ENCODE results near the gene SELENOK. TPM values are rescaled to one million over a fixed set of nuclear protein-coding genes. Genes with fewer than 3 reads are reported as not detected.

Gene SELENOK
- total RNA-seq, 1 experiment from 2014 or later = 64.7 TPM

DNA sequence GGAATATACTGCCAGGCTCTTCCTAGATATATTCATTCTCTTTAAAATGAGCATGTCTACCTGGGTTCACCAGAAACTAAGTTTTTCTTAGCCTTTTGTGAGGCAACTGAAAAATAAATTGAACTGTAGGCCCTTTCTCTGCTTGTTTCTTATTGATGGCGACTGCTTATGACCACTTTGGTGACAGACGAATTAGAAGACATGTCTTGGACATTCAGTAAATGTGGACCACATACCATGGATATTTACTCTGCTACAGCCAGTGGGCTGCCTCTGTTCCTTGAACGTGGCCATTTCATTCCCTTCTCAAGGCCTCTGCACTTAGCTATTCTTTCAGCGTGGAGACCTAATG, 603 bp upstream of the SELENOK start:
- H3K4me1 ChIP-seq (ENCODE audit: low read length) = peaks cover 31% of the 10 kb centered on the region
- H4K20me1 ChIP-seq (ENCODE audit: insufficient read depth, low read depth, low read length) = no peaks in the 10 kb centered on the region; the same call in 1 of the 2 replicates
- peak overlapping the region; percentile 70 for H3K27ac ChIP-seq (ENCODE audit: low read length)
- H3K4me2 ChIP-seq (ENCODE audit: low read depth, low read length, poor library complexity, severe bottlenecking) = peak overlapping the region; percentile 89
- DNase-seq = no peak
- no peaks in the 10 kb centered on the region for H3K27me3 ChIP-seq (ENCODE audit: low read length)
- H3K9ac ChIP-seq (ENCODE audit: low read length) = peak overlapping the region; percentile 74
- no peaks in the 10 kb centered on the region for H3K9me2 ChIP-seq (replicated peaks; ENCODE audit: insufficient read depth, low read length)
- H3K36me3 ChIP-seq (ENCODE audit: insufficient read depth, low read length) = peaks cover 16% of the 10 kb centered on the region; the same call in 1 of the 2 replicates
- peak overlapping the region; percentile 93 for H3K4me3 ChIP-seq (ENCODE audit: low read length)
- H3K9me3 ChIP-seq (ENCODE audit: low read length) = no peaks in the 10 kb centered on the region
- H3K79me2 ChIP-seq (ENCODE audit: low read length) = peaks cover 43% of the 10 kb centered on the region
- peak overlapping the region; percentile 67; the same call in 1 of the 2 replicates for H2AFZ ChIP-seq (ENCODE audit: low read length)

DNA sequence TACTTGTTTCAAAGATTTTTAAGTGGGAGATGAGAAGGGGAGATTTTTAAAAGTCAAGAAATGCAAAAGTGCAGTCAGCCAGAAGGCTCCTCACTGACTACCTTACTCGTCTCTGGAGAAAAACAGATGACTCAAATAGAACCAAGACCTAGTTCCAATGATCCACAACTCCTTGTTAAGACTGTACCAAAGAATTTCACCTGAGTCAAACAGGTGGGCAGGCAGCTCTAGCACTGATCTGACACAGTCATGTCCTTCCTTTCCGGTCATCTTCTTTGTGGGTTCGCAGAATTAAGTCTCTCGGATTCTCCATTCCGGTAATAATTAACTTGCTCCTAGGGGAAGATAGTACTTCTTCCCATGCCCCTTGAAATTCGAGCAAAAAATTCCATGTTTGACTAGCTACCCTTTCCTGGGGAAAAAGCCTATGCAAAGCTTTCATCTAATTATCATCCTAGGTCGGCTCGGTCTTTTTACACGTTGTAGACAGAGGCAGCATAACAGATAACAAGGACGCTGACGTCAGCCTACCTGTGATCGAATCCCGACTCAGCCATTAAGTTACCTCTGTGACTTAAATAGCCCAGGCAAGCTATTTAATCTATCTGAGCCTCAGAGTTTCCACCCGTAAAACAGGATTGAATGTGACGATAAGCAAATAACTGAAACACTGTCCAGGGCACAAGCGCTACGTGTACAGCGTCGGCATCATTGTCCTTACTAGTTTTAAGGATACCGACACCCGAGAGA, 758 bp downstream of the SELENOK start:
- Histone ChIP-seq H3K9me3 (ENCODE audit: low read length) (no peaks in the 10 kb centered on the region), H4K20me1 (ENCODE audit: insufficient read depth, low read depth, low read length) (no peaks in the 10 kb centered on the region; the same call in 1 of the 2 replicates), H3K27ac (ENCODE audit: low read length) (no peak overlapping the region), H3K9ac (ENCODE audit: low read length) (peak overlapping the region; percentile 87), H3K4me2 (ENCODE audit: low read depth, low read length, poor library complexity, severe bottlenecking) (peak overlapping the region; percentile 72), H3K36me3 (ENCODE audit: insufficient read depth, low read length) (peaks cover 24% of the 10 kb centered on the region; the same call in 1 of the 2 replicates), H3K27me3 (ENCODE audit: low read length) (no peaks in the 10 kb centered on the region), H2AFZ (ENCODE audit: low read length) (peak overlapping the region; percentile 43; the same call in 1 of the 2 replicates), H3K79me2 (ENCODE audit: low read length) (peaks cover 46% of the 10 kb centered on the region), H3K4me3 (ENCODE audit: low read length) (peak overlapping the region; percentile 93), H3K9me2 (replicated peaks; ENCODE audit: insufficient read depth, low read length) (no peaks in the 10 kb centered on the region), H3K4me1 (ENCODE audit: low read length) (peaks cover 31% of the 10 kb centered on the region)
- peak; percentile 67 for DNase-seq

DNA sequence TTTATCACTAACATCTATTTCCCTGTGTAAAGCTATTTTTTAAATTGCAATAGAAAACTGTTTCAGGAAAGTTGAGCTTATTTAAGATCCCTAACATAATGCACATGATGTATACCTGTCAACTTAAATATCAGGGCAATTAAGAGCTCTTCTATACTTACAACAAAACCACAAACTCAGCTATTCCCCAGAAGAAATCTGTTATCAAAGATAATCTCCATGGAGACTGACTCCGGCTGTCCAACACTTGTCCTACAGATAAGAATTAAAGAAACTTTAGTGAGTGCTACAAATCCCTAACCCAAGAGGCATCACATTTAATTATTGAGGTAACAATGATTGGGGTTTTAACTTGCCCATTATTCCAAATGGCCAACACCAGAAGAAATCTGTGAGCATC, 3.4 kb downstream of the SELENOK start:
- Histone ChIP-seq H2AFZ (ENCODE audit: low read length) (no peak overlapping the region), H3K79me2 (ENCODE audit: low read length) (peaks cover 46% of the 10 kb centered on the region), H4K20me1 (ENCODE audit: insufficient read depth, low read depth, low read length) (no peaks in the 10 kb centered on the region; the same call in 1 of the 2 replicates), H3K9me2 (replicated peaks; ENCODE audit: insufficient read depth, low read length) (no peaks in the 10 kb centered on the region), H3K4me3 (ENCODE audit: low read length) (no peak overlapping the region), H3K9ac (ENCODE audit: low read length) (no peak overlapping the region), H3K36me3 (ENCODE audit: insufficient read depth, low read length) (peaks cover 28% of the 10 kb centered on the region; the same call in 1 of the 2 replicates), H3K27me3 (ENCODE audit: low read length) (no peaks in the 10 kb centered on the region), H3K4me2 (ENCODE audit: low read depth, low read length, poor library complexity, severe bottlenecking) (no peak overlapping the region), H3K4me1 (ENCODE audit: low read length) (peaks cover 31% of the 10 kb centered on the region), H3K9me3 (ENCODE audit: low read length) (no peaks in the 10 kb centered on the region), H3K27ac (ENCODE audit: low read length) (no peak overlapping the region)
- no peak for DNase-seq

DNA sequence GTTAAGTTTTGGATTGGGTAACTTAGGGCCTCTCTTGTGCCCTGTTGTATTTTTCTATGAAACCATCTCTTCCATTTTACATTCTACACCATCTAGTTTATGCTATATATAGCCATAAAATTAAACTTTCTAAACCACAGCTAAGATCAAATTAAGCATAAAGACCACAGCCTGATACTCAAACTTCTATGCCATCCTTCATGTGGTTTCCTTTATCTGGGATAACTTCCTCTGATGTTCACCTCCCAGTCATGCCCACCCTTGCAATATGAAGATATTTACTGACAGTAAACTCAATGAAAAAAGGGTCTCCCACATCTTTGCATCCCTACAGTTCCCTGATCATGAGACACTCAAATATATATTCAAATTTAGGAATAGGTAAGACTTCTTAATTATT, 4.2 kb downstream of the SELENOK start:
- no peaks in the 10 kb centered on the region for H3K27me3 ChIP-seq (ENCODE audit: low read length)
- peaks cover 24% of the 10 kb centered on the region for H3K4me1 ChIP-seq (ENCODE audit: low read length)
- no peak overlapping the region for H3K27ac ChIP-seq (ENCODE audit: low read length)
- H3K4me2 ChIP-seq (ENCODE audit: low read depth, low read length, poor library complexity, severe bottlenecking) = no peak overlapping the region
- no peaks in the 10 kb centered on the region for H3K9me3 ChIP-seq (ENCODE audit: low read length)
- H3K4me3 ChIP-seq (ENCODE audit: low read length) = no peak overlapping the region
- peaks cover 46% of the 10 kb centered on the region for H3K79me2 ChIP-seq (ENCODE audit: low read length)
- H3K9ac ChIP-seq (ENCODE audit: low read length) = no peak overlapping the region
- no peak for DNase-seq
- H3K36me3 ChIP-seq (ENCODE audit: insufficient read depth, low read length) = peaks cover 28% of the 10 kb centered on the region; the same call in 1 of the 2 replicates
- H3K9me2 ChIP-seq (replicated peaks; ENCODE audit: insufficient read depth, low read length) = no peaks in the 10 kb centered on the region
- no peaks in the 10 kb centered on the region; the same call in 1 of the 2 replicates for H4K20me1 ChIP-seq (ENCODE audit: insufficient read depth, low read depth, low read length)
- H2AFZ ChIP-seq (ENCODE audit: low read length) = no peak overlapping the region

DNA sequence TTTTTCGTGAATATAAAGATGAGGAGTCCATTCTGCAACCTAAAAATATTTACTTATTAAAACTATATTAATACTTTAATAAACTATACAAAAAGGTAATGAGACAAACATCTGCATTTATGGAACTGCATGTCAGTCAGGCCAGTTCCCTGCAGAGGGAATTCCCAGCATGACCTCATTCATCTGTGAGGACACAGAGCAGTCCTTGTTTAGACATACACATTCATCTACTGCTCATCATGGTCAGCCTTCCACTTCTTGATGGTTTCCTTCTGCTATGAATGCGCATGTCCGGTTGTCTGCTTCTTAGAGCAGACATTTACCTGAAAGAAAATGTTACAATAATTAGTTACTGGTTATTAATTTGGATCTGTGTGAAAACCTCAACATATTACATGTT, 6.4 kb downstream of the SELENOK start:
- Histone ChIP-seq H3K27me3 (ENCODE audit: low read length) (no peaks in the 10 kb centered on the region), H3K27ac (ENCODE audit: low read length) (no peak overlapping the region), H3K4me1 (ENCODE audit: low read length) (peaks cover 24% of the 10 kb centered on the region), H3K9ac (ENCODE audit: low read length) (no peak overlapping the region), H2AFZ (ENCODE audit: low read length) (no peak overlapping the region), H3K4me3 (ENCODE audit: low read length) (no peak overlapping the region), H3K9me3 (ENCODE audit: low read length) (no peaks in the 10 kb centered on the region), H3K4me2 (ENCODE audit: low read depth, low read length, poor library complexity, severe bottlenecking) (no peak overlapping the region), H3K79me2 (ENCODE audit: low read length) (peaks cover 49% of the 10 kb centered on the region), H3K36me3 (ENCODE audit: insufficient read depth, low read length) (peaks cover 28% of the 10 kb centered on the region; the same call in 1 of the 2 replicates), H3K9me2 (replicated peaks; ENCODE audit: insufficient read depth, low read length) (no peaks in the 10 kb centered on the region), H4K20me1 (ENCODE audit: insufficient read depth, low read depth, low read length) (no peaks in the 10 kb centered on the region)
- DNase-seq = no peak

DNA sequence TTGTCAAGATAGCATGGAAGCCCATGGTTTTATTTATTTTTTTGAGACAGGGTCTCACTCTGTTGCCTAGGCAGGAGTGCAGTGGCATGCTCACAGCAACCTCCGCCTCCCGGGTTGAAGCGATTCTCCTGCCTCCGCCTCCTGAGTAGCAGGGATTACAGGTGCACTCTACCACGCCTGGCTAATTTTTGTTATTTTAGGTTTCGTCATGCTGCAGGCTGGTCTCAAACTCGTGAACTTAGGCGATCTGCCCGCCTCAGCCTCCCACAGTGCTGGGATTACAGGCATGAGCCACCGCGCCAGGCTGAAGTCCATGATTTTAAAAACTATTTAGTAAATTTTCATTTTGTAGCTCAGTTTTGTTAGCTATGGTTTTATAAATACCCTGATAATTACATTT, 7.0 kb downstream of the SELENOK start:
- Histone ChIP-seq H3K36me3 (ENCODE audit: insufficient read depth, low read length) (peaks cover 33% of the 10 kb centered on the region; the same call in 1 of the 2 replicates), H3K79me2 (ENCODE audit: low read length) (peaks cover 49% of the 10 kb centered on the region), H3K27me3 (ENCODE audit: low read length) (no peaks in the 10 kb centered on the region)

DNA sequence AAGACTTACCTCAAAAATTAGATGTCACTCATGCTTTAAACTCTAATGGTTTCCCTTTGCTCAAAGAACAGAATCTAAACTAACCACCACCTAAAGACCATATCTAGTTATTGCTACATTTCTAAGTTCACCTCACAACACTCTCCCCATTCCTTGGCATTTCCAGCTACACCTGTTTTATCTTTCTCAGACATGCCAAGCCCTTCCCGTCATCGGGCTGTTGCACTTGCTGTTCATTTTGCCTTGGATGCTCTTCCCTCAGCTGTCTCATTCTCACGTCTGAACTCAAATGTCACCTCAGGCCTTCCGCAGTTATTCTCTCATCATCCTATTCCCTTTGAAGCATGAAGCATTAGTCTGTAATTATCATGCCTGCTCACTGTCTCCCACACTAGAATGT, 8.7 kb downstream of the SELENOK start:
- Histone ChIP-seq H2AFZ (ENCODE audit: low read length) (no peak overlapping the region), H3K27ac (ENCODE audit: low read length) (no peak overlapping the region), H3K36me3 (ENCODE audit: insufficient read depth, low read length) (peaks cover 40% of the 10 kb centered on the region; the same call in 1 of the 2 replicates), H3K9me2 (replicated peaks; ENCODE audit: insufficient read depth, low read length) (no peaks in the 10 kb centered on the region), H4K20me1 (ENCODE audit: insufficient read depth, low read depth, low read length) (no peaks in the 10 kb centered on the region), H3K4me1 (ENCODE audit: low read length) (peaks cover 13% of the 10 kb centered on the region), H3K9me3 (ENCODE audit: low read length) (no peaks in the 10 kb centered on the region), H3K4me3 (ENCODE audit: low read length) (no peak overlapping the region), H3K4me2 (ENCODE audit: low read depth, low read length, poor library complexity, severe bottlenecking) (no peak overlapping the region), H3K27me3 (ENCODE audit: low read length) (no peaks in the 10 kb centered on the region), H3K9ac (ENCODE audit: low read length) (no peak overlapping the region), H3K79me2 (ENCODE audit: low read length) (peaks cover 35% of the 10 kb centered on the region)
- no peak for DNase-seq

More for the DNA sequence above, 7.0 kb downstream of the SELENOK start:
- DNase-seq = no peak
- Histone ChIP-seq H2AFZ (ENCODE audit: low read length) (no peak overlapping the region), H3K9me3 (ENCODE audit: low read length) (no peaks in the 10 kb centered on the region), H3K4me1 (ENCODE audit: low read length) (peaks cover 19% of the 10 kb centered on the region), H3K9ac (ENCODE audit: low read length) (no peak overlapping the region), H3K4me3 (ENCODE audit: low read length) (no peak overlapping the region), H3K27ac (ENCODE audit: low read length) (no peak overlapping the region), H4K20me1 (ENCODE audit: insufficient read depth, low read depth, low read length) (no peaks in the 10 kb centered on the region), H3K4me2 (ENCODE audit: low read depth, low read length, poor library complexity, severe bottlenecking) (no peak overlapping the region), H3K9me2 (replicated peaks; ENCODE audit: insufficient read depth, low read length) (no peaks in the 10 kb centered on the region)

DNA sequence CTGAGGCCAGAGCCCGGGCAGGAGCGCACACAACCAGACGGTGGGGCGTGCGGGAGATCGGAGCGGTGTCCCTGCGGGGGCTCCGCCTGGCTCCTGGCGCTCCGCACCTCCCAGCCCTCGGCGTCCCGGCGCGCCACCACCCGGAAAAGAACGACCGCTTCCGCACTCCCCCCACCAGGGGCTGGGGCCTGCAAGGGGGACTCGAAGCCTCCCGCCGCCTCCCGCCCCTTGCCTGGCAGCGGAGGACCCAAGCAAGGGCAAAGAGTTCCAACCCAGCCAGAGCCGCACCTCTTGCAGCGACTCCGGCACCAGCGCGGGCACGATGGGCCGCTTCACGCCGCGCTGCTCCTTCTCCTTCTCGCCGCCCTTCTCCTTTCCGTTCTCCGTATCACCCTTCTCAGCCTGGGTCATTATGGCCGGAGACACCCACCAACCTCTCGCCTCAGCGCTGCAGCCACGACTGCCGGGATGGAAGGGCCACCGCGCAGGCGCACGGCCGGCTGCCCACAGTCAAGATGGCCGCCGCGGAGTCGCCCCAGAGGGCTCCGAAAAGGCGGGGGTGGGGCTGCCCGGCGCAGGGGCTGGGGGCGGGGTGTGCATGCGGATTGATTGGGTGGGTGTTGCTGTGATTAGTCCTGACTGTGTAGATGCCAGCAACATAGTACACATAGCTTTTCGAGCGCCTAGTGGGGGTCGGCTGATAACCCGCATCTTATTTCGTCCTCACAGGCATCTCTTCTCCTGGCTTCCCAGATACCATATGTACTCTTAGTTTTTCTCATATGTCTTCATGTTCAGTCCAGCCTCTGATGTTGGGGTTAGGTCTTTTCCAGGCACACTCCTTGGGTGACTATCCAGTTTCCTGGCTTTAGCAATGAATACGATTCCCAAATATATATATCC, 9.7 kb downstream of the SELENOK start, which contains the start of gene ACTR8:
TSS of gene ACTR8 (minus strand) at position 462 of the 903 bp plus-strand sequence. CDS start at position 411, 51 bp downstream.
- peaks cover 42% of the 10 kb centered on the region; the same call in 1 of the 2 replicates for H3K36me3 ChIP-seq (ENCODE audit: insufficient read depth, low read length)
- H2AFZ ChIP-seq (ENCODE audit: low read length) = peak within 1 kb of the TSS; percentile 66
- H4K20me1 ChIP-seq (ENCODE audit: insufficient read depth, low read depth, low read length) = no peaks in the 10 kb centered on the region
- H3K79me2 ChIP-seq (ENCODE audit: low read length) = peaks cover 26% of the 10 kb centered on the region
- H3K27me3 ChIP-seq (ENCODE audit: low read length) = no peaks in the 10 kb centered on the region
- H3K4me1 ChIP-seq (ENCODE audit: low read length) = peaks cover 13% of the 10 kb centered on the region
- H3K4me2 ChIP-seq (ENCODE audit: low read depth, low read length, poor library complexity, severe bottlenecking) = peak within 1 kb of the TSS; percentile 88
- H3K27ac ChIP-seq (ENCODE audit: low read length) = peak within 1 kb of the TSS; percentile 65
- DNase-seq = peak; percentile 94
- no peaks in the 10 kb centered on the region for H3K9me3 ChIP-seq (ENCODE audit: low read length)
- H3K4me3 ChIP-seq (ENCODE audit: low read length) = peak within 1 kb of the TSS; percentile 84
- H3K9ac ChIP-seq (ENCODE audit: low read length) = peak within 1 kb of the TSS; percentile 89
- no peaks in the 10 kb centered on the region for H3K9me2 ChIP-seq (replicated peaks; ENCODE audit: insufficient read depth, low read length)

All from Karpas-422 (cell line).